Mesothelial cell of epicardium (in vitro differentiated cells): ENCODE data around the gene CHAC1. TPM values are rescaled to one million over a fixed set of nuclear protein-coding genes. Genes with fewer than 3 reads are reported as not detected.

Experiments used
- DNase-seq, 2 experiments: peaks; one replicate each; pipeline ENCODE4 v3.0.0; 2021; ENCODE audit warnings: low spot score in 2 of 2; ENCODE audit not compliant: unreplicated experiment in 2 of 2
- H3K27ac Mint-ChIP-seq: 2 replicates; pipeline ENCODE4 v1.8.0; 2021; ENCODE audit warnings: mixed read lengths
- H3K27me3 Mint-ChIP-seq: 2 replicates; pipeline ENCODE4 v1.8.0; 2021; ENCODE audit warnings: low read depth, mixed read lengths
- H3K36me3 Mint-ChIP-seq: 2 replicates; pipeline ENCODE4 v1.8.0; 2021; ENCODE audit warnings: mixed read lengths
- H3K4me1 Mint-ChIP-seq: 2 replicates; pipeline ENCODE4 v1.8.0; 2021; ENCODE audit warnings: mixed read lengths
- H3K4me3 Mint-ChIP-seq: 2 replicates; pipeline ENCODE4 v1.8.0; 2021; ENCODE audit warnings: mild to moderate bottlenecking, moderate library complexity, mixed read lengths
- H3K9me3 Mint-ChIP-seq: 2 replicates; pipeline ENCODE4 v1.8.0; 2021; ENCODE audit warnings: mixed read lengths
- total RNA-seq: library from RNA; stranded (reverse); gene quantifications from 3 replicates; pipeline ENCODE4 v1.2.1, GENCODE V29; 2021
- TF ChIP-seq, protein P1 (sequence below): fragments of 200-600 bp; sonication (generic); IDR thresholded peaks from one replicate; pipeline ENCODE4 v1.5.0; 2021; ENCODE audit warnings: antibody characterized with exemption; ENCODE audit not compliant: unreplicated experiment

CHAC1 gene, protein sequence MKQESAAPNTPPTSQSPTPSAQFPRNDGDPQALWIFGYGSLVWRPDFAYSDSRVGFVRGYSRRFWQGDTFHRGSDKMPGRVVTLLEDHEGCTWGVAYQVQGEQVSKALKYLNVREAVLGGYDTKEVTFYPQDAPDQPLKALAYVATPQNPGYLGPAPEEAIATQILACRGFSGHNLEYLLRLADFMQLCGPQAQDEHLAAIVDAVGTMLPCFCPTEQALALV
- total RNA-seq = 2.7 to 3.2 TPM (median 3.1 TPM) in 3 replicates

DNA sequence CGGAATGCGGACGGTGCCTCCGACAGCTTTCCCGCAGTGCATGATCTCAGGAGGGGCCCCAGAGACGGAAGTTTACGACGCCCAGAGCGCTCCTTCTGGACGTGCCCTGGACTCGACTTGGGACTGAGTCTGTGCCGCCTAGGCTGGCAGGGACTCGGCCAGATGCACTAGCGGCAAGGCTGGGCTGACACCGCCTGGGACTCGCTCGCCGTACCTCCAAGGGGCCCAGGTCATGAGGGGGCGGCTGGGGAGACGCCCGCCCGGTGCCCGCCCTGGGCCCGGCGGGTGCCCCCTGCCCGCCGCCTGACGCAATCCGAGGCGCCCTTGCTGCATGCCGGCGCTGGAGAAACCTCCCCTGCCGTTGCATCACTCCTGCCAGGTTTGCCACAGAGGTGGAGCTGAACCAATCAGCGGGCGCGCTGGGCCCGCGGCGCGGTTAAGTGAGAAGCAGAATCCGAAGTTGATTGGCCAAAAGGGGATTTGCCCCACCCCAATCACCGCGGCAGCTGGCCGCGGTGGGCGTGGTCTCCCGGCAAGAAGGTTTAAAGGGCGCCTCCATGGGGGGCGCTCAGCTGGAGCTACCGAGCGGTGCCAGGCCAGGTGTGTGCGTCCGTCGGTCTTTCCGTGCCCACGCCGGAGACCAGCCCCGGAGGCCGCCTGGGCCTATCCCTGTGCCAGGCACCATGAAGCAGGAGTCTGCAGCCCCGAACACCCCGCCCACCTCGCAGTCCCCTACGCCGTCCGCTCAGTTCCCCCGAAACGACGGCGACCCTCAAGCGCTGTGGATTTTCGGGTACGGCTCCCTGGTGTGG lies at the start of gene CHAC1:
TSS of gene CHAC1 (plus strand) at position 571 of the 812 bp plus-strand sequence. CDS start at position 684, 113 bp downstream.
- Mint-ChIP-seq H3K36me3 (peaks cover 2% of the 10 kb centered on the region), H3K27ac (peak within 1 kb of the TSS; percentile 82), H3K27me3 (peaks cover 14% of the 10 kb centered on the region), H3K4me3 (peak within 1 kb of the TSS; percentile 83), H3K4me1 (peaks cover 8% of the 10 kb centered on the region), H3K9me3 (no peaks in the 10 kb centered on the region)
- TF ChIP-seq, protein P1, sequence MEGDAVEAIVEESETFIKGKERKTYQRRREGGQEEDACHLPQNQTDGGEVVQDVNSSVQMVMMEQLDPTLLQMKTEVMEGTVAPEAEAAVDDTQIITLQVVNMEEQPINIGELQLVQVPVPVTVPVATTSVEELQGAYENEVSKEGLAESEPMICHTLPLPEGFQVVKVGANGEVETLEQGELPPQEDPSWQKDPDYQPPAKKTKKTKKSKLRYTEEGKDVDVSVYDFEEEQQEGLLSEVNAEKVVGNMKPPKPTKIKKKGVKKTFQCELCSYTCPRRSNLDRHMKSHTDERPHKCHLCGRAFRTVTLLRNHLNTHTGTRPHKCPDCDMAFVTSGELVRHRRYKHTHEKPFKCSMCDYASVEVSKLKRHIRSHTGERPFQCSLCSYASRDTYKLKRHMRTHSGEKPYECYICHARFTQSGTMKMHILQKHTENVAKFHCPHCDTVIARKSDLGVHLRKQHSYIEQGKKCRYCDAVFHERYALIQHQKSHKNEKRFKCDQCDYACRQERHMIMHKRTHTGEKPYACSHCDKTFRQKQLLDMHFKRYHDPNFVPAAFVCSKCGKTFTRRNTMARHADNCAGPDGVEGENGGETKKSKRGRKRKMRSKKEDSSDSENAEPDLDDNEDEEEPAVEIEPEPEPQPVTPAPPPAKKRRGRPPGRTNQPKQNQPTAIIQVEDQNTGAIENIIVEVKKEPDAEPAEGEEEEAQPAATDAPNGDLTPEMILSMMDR = no peak
- DNase-seq = peak; percentile 79 to 87

DNA sequence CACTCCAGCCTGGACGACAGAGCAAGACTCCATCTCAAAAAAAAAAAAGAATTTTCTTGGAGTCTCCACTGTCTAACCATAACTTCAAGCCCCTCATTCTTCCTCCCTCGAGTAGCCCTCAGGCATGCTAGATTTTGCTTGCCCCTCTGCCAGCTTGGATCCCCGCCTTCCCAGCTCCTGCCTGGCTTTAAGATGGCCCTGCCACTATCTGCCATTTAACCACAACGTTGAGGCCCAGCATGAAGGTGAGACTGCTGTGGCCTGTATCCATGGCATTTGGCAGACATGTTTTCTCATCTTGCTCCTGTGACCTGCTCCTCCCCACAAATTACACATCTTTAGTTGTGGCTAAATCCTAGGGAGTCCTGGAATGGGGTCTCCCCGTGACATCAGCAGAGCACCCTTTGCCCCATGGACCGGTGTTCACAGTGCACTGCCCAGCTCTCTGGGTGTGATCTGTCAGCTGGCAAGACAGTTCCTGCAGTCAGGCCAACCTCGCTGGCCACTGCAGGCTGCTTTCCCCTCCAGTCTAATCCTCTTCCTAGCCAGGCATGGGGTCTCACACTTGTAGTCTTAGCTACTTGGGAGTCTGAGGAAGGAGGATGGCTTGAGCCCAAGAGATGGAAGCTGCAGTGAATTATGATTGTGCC lies 48.6 kb upstream of the CHAC1 start:
- Mint-ChIP-seq H3K36me3 (peaks cover 20% of the 10 kb centered on the region), H3K9me3 (no peaks in the 10 kb centered on the region), H3K27me3 (no peaks in the 10 kb centered on the region), H3K4me3 (no peak overlapping the region), H3K4me1 (peaks cover 10% of the 10 kb centered on the region), H3K27ac (no peak overlapping the region)
- TF ChIP-seq, protein P1 = no peak
- no peak for DNase-seq

DNA sequence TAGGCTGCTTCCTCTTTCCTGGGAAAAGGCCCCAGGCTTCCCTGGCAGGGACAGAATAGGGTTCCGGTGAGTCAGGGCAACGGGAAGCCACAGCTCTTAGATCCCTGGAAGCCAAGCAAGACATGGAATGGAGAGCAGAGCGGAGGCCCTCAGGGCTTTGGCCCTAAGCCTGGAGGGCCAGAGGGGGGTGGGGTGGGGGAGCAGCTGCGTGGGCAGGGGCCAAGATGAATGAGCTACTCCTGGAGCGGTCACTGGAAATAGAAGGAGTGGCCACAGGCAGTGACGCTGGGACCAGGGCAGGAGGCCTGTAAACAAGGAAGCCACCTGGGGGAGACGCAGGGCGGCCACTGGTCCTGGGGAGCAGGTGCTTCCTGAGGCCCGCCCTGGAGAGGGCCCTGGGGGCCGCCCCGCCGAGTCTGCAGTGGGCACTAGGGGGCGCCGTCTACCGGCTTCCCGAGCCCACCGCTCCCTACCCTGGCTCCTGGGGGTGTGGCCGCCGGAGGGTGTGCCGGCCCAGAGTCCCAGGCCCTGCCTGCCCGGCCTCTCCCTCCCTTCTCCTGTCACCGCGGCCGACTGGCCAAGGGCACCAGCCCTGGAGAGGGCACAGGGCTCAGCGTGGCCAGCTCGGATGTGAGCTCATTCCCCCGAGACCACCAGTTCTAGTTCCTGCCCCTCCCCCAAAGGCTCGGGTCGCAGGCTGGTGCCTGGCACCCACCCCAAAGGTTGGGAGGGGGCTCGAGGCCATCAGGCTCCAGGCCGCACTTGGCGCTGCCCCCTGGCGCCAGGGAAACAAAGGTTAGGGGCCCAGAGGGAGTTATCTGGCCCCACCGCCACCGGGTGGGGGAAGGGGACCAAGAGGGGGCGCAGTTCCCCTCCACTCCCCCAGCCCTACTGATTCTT lies 46.9 kb upstream of the CHAC1 start:
- H3K4me3 Mint-ChIP-seq = peak overlapping the region; percentile 66

DNA sequence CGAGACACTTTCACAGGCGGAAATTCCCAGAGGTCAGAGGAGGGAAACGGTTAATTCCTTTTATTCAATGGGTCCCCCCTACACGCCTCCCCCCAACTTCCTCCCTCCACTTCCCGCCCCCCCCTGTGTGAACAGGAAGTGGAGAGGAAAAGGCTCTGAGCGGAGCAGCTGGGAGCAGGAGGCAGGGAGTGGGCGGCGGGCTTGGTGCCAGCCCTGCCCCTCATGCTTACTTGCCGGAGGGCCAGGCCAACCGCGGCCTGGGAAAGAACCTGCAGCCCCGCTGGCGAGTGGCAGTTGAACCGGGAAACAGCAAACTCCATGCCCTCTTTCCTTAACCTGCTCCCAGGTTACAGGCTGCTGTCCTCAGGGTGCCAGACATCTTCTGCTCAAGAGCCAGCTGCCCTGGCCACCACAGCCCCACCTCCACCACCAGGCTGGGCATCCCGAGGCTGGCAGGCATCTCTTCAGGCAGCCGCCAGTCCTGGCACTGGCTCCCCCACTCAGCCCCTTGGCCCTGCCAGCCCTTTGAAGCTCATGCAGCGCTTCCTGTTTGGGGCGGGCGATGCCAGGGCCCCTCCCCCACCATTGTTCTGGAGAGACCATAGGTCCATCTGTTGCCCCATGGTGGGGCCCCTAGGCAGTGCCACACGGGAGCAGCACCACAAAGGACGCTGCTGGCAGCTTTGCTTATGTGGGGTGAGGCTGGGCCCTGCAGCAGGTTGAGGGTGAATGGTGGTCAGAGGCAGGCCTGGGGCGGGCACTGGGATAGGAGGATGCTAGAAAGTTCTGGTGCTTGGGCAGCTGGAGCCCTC lies 46.1 kb upstream of the CHAC1 start:
- DNase-seq = no peak

More for the DNA sequence above, 46.9 kb upstream of the CHAC1 start:
- TF ChIP-seq, protein P1 = peak; percentile 91
- H3K27ac Mint-ChIP-seq = peak overlapping the region; percentile 82
- no peaks in the 10 kb centered on the region for H3K9me3 Mint-ChIP-seq
- H3K36me3 Mint-ChIP-seq = peaks cover 14% of the 10 kb centered on the region
- no peaks in the 10 kb centered on the region for H3K27me3 Mint-ChIP-seq
- H3K4me1 Mint-ChIP-seq = peaks cover 22% of the 10 kb centered on the region
- DNase-seq = peak; percentile 81 to 92

More for the DNA sequence above, 46.1 kb upstream of the CHAC1 start:
- Mint-ChIP-seq H3K36me3 (peaks cover 13% of the 10 kb centered on the region), H3K27me3 (no peaks in the 10 kb centered on the region), H3K9me3 (no peaks in the 10 kb centered on the region), H3K4me1 (peaks cover 27% of the 10 kb centered on the region), H3K27ac (no peak overlapping the region), H3K4me3 (peak overlapping the region; percentile 66)
- TF ChIP-seq, protein P1 = no peak
